Activated CD8-positive, alpha-beta T cell treated with anti-CD3 and anti-CD28 coated beads for 36 hours (primary cell): Measurements from ENCODE around the gene ZSWIM8. TPM values are rescaled to one million over a fixed set of nuclear protein-coding genes. Genes with fewer than 3 reads are reported as not detected.
"Not testable (repeated sequence)": the region's sequence is repeated elsewhere in the genome, so short reads cannot be mapped to it uniquely, and the experiment has no call there.

ENCODE experiments used
- ATAC-seq: fragments of 200-7000 bp; cut with Tn5 transposase; one replicate; pipeline ENCODE4 v1.10.0; 2021; ENCODE audit warnings: mild to moderate bottlenecking, moderate library complexity
- CTCF ChIA-PET: fragments of 350-600 bp; sonication (Branson Sonifier 250); formaldehyde crosslinking; loops from one replicate; lab custom pipeline; 2021; ENCODE audit warnings: antibody characterized with exemption; lab: Charles Lee
- POLR2A ChIA-PET: fragments of 350-600 bp; sonication (Branson Sonifier 250); formaldehyde crosslinking; loops from one replicate; lab custom pipeline; 2021; ENCODE audit warnings: antibody characterized with exemption; lab: Charles Lee
- DNase-seq: peaks from one replicate; pipeline ENCODE4 v3.0.0-alpha.2; 2020
- H3K27ac Mint-ChIP-seq: one replicate; pipeline ENCODE4 v1.8.0; 2021; ENCODE audit warnings: mild to moderate bottlenecking, mixed read lengths
- H3K27me3 Mint-ChIP-seq: one replicate; pipeline ENCODE4 v1.8.0; 2021; ENCODE audit warnings: mixed read lengths
- H3K36me3 Mint-ChIP-seq: one replicate; pipeline ENCODE4 v1.8.0; 2021; ENCODE audit warnings: low read depth, mixed read lengths
- H3K4me1 Mint-ChIP-seq: one replicate; pipeline ENCODE4 v1.8.0; 2021; ENCODE audit warnings: low read depth, mixed read lengths
- H3K4me3 Mint-ChIP-seq: one replicate; pipeline ENCODE4 v1.8.0; 2021; ENCODE audit warnings: mild to moderate bottlenecking, moderate library complexity, mixed read lengths
- H3K9me3 Mint-ChIP-seq: one replicate; pipeline ENCODE4 v1.8.0; 2021; ENCODE audit warnings: mixed read lengths
- intact Hi-C: fragments of 100-400 bp; cut with micrococcal nuclease; formaldehyde crosslinking; loops from one replicate; pipeline ENCODE4 v1.10.0; 2022
- total RNA-seq, 2 experiments: library from RNA; stranded (reverse); gene quantifications; one replicate each; pipeline ENCODE4 v1.2.3, GENCODE V29; 2021
- TF ChIP-seq, protein P1 (sequence below): fragments of 200-600 bp; IDR thresholded peaks from one replicate; pipeline ENCODE4 v1.8.0; 2022; ENCODE audit warnings: antibody characterized with exemption, mild to moderate bottlenecking

The ZSWIM8 gene
- total RNA-seq, 2 experiments from 2014 or later = 30.0 to 41.0 TPM

DNA sequence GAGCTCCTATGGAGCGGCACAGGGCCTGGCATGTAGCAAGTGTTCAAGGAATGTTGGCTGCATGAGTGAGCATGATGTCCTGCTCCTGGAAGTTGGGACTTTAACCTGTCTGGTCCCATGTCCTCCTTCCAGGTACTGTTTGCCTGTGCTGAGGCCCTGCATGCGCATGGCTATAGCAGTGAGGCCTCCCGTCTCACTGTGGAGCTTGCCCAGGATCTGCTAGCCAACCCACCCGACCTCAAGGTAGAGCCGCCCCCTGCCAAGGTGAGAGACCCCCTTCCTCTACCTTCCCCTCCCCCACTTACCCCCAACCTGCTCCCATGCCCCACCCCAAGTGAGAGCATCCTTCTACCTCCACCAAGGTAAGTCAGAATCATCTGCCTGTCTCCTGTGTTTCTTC lies 8.1 kb downstream of the ZSWIM8 start:
- Mint-ChIP-seq H3K27ac (no peak overlapping the region), H3K27me3 (no peaks in the 10 kb centered on the region), H3K36me3 (peaks cover 30% of the 10 kb centered on the region), H3K4me1 (no peaks in the 10 kb centered on the region), H3K4me3 (no peak overlapping the region), H3K9me3 (no peaks in the 10 kb centered on the region)
- ATAC-seq = no peak
- CTCF ChIA-PET = no interaction called here
- POLR2A ChIA-PET = interaction anchor here (1.3 to 8.4 kb wide), 2 partner anchors 13 to 49 kb away, joined by 4 to 110 read pairs; partner anchors contain the start of genes NDST2 and SEC24C
- no peak for DNase-seq
- intact Hi-C loops = no loop called here
- TF ChIP-seq, protein P1, sequence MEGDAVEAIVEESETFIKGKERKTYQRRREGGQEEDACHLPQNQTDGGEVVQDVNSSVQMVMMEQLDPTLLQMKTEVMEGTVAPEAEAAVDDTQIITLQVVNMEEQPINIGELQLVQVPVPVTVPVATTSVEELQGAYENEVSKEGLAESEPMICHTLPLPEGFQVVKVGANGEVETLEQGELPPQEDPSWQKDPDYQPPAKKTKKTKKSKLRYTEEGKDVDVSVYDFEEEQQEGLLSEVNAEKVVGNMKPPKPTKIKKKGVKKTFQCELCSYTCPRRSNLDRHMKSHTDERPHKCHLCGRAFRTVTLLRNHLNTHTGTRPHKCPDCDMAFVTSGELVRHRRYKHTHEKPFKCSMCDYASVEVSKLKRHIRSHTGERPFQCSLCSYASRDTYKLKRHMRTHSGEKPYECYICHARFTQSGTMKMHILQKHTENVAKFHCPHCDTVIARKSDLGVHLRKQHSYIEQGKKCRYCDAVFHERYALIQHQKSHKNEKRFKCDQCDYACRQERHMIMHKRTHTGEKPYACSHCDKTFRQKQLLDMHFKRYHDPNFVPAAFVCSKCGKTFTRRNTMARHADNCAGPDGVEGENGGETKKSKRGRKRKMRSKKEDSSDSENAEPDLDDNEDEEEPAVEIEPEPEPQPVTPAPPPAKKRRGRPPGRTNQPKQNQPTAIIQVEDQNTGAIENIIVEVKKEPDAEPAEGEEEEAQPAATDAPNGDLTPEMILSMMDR = no peak

DNA sequence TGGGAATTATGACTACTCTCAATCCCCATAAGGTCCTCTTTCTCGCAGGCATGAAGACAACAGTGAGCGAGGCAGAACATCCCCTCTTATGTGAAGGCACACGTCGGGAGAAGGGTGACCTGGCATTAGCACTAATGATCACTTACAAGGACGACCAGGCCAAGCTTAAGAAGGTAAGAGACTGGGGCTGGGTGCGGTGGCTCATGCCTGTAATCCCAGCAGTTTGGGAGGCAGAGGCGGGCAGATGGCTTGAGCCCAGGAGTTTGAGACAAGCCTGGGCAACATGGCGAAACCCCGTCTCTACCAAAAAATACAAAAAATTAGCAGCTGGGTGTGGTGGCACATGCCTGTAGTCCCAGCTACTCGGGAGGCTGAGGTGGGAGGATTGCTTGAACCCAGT lies 10.1 kb downstream of the ZSWIM8 start:
- POLR2A ChIA-PET = interaction anchor here (0.8 to 8.4 kb wide), 4 partner anchors 9 to 14 kb away, joined by 5 to 110 read pairs (median 10); partner anchors contain the start of genes CHCHD1, NDST2 and ZSWIM8

DNA sequence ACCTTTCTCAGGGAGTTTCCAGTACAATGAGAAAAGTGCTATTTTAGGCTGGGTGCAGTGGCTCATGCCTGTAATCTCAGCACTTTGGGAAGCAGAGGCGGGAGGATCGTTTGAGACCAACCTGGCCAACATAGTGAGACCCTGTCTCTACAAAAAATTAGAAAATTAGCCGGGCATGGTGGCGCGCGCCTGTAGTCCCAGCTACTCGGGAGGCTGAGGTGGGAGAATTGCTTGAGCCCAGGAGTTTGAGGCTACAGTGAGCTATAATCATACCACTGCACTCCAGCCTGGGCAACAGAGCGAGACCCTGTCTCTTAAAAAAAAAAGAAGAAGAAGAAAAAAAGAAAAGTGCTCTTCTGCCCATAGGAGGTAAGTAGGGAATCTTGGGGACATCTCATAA lies 10.6 kb downstream of the ZSWIM8 start:
- H3K27me3 Mint-ChIP-seq, H3K4me3 Mint-ChIP-seq, H3K4me1 Mint-ChIP-seq, intact Hi-C loops, CTCF ChIA-PET, ATAC-seq, H3K9me3 Mint-ChIP-seq, DNase-seq: not testable (repeated sequence)
- Mint-ChIP-seq H3K27ac (peak overlapping the region; percentile 7), H3K36me3 (peaks cover 27% of the 10 kb centered on the region)
- POLR2A ChIA-PET = interaction anchor here (0.8 to 8.4 kb wide), 4 partner anchors 8 to 15 kb away, joined by 5 to 110 read pairs (median 10); partner anchors contain the start of genes CHCHD1, NDST2 and ZSWIM8

More for the DNA sequence above, 10.1 kb downstream of the ZSWIM8 start:
- H3K27ac Mint-ChIP-seq, ATAC-seq, H3K4me1 Mint-ChIP-seq, H3K27me3 Mint-ChIP-seq, H3K9me3 Mint-ChIP-seq, intact Hi-C loops, H3K4me3 Mint-ChIP-seq, DNase-seq: not testable (repeated sequence)
- H3K36me3 Mint-ChIP-seq = peaks cover 29% of the 10 kb centered on the region
- CTCF ChIA-PET = interaction anchor here (1.5 kb wide), 1 partner anchor 10 kb away, joined by 3 read pairs; the partner anchor contains the start of gene ZSWIM8

DNA sequence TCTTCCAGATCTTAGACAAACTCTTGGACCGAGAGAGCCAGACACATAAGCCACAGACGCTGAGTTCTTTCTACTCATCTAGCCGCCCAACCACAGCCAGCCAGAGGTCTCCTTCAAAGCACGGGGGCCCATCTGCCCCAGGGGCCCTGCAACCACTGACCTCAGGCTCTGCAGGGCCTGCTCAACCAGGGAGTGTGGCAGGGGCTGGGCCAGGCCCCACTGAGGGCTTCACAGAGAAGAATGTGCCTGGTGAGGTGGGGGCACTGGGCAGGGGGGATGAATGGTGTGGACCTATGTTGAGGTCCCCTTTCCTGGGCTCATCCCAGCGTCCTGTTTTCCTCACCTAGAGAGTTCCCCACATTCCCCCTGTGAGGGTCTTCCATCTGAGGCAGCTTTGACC lies 11.4 kb downstream of the ZSWIM8 start:
- H3K36me3 Mint-ChIP-seq = peaks cover 25% of the 10 kb centered on the region

DNA sequence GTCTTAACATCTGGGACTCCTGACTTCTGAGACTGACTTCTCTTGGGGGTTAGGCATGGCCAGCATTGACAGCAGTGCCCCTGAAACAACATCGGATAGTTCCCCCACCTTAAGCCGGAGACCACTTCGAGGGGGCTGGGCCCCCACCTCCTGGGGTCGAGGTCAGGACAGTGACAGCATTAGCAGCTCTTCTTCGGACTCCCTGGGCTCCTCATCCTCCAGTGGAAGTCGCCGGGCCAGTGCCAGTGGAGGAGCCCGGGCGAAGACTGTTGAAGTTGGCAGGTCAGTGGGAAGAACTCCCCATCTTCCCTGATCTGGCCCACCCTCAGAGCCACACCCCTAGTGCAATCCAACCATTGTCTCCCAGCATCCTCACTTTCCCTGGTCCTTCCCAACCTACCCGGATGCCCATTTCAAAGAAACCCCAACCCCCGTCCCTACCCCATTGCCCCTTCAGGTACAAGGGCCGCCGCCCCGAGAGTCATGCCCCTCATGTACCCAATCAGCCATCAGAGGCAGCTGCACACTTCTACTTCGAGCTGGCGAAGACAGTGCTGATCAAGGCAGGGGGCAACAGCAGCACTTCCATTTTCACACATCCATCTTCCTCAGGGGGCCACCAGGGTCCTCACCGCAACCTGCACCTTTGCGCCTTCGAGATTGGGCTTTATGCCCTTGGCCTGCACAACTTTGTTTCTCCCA lies 12.1 kb downstream of the ZSWIM8 start:
- TF ChIP-seq, protein P1 = no peak
- no peak for ATAC-seq
- no peak overlapping the region for H3K4me3 Mint-ChIP-seq
- DNase-seq = no peak
- no peaks in the 10 kb centered on the region for H3K9me3 Mint-ChIP-seq
- ChIA-PET POLR2A (interaction anchor here (1.5 to 8.4 kb wide), 3 partner anchors 9 to 11 kb away, joined by 6 to 110 read pairs (median 13); partner anchors contain the start of genes NDST2 and ZSWIM8), CTCF (no interaction called here)
- H3K36me3 Mint-ChIP-seq = peaks cover 28% of the 10 kb centered on the region
- no peaks in the 10 kb centered on the region for H3K27me3 Mint-ChIP-seq
- intact Hi-C loops = no loop called here
- peaks cover 2% of the 10 kb centered on the region for H3K4me1 Mint-ChIP-seq
- no peak overlapping the region for H3K27ac Mint-ChIP-seq

More for the DNA sequence above, 11.4 kb downstream of the ZSWIM8 start:
- DNase-seq (no peak), ATAC-seq (no peak)
- POLR2A ChIA-PET = interaction anchor here (0.6 to 8.4 kb wide), 4 partner anchors 9 to 25 kb away, joined by 3 to 110 read pairs (median 10); partner anchors contain the start of genes NDST2 and ZSWIM8
- intact Hi-C loops = no loop called here
- CTCF ChIA-PET = no interaction called here
- Mint-ChIP-seq H3K4me3 (no peak overlapping the region), H3K27ac (peak overlapping the region; percentile 7), H3K9me3 (no peaks in the 10 kb centered on the region), H3K4me1 (peaks cover 2% of the 10 kb centered on the region), H3K27me3 (no peaks in the 10 kb centered on the region)
- TF ChIP-seq, protein P1 = no peak
